NB4 (cell line): ENCODE measurements around the gene GLRA3.

Experiments
- DNase-seq: peaks from one replicate; pipeline ENCODE4 v3.0.0; 2010; ENCODE audit warnings: low read depth
- H3K4me3 ChIP-seq: one replicate; pipeline ENCODE4 v1.5.1; 2011; ENCODE audit warnings: mild to moderate bottlenecking, low read depth, low read length, moderate library complexity
- MYC ChIP-seq: IDR thresholded peaks from 2 replicates; pipeline ENCODE4 v1.6.1; 2011; ENCODE audit warnings: low read depth, low read length
- POLR2A ChIP-seq: IDR thresholded peaks from 2 replicates; pipeline ENCODE4 v1.6.1; 2011; ENCODE audit warnings: mild to moderate bottlenecking; ENCODE audit not compliant: insufficient read length; ENCODE audit errors: extremely low read depth
- TF ChIP-seq, protein P1 (sequence below): IDR thresholded peaks from 2 replicates; pipeline ENCODE4 v1.6.1; 2011; ENCODE audit warnings: low read depth, low read length
- TF ChIP-seq, protein P2 (sequence below): IDR thresholded peaks from one replicate; pipeline ENCODE4 v1.5.1; 2012; ENCODE audit warnings: low read depth, low read length

GLRA3 gene

DNA sequence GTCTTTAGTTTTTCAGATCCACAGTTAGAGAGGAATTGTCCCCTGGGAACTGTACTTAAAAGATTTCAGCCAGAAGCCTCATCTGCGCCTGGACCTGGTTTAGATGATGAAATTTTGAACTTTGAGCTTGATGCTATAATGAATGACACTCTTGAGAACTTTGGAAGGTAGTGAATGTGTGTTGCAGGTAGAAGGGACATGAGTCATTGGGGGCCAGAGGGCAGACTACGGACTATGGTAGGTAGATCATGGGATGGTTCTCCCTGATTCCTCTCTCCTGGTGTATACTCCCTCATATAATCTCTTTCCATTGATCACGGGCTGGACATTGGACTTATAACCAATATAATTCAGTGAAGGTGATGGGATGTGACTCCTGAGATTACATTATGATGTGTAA, 38.9 kb upstream of the GLRA3 start:
- no peak for DNase-seq
- TF ChIP-seq, protein P1, sequence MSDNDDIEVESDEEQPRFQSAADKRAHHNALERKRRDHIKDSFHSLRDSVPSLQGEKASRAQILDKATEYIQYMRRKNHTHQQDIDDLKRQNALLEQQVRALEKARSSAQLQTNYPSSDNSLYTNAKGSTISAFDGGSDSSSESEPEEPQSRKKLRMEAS, result no peak
- no peak for TF ChIP-seq POLR2A
- TF ChIP-seq MYC, result no peak
- TF ChIP-seq, protein P2, sequence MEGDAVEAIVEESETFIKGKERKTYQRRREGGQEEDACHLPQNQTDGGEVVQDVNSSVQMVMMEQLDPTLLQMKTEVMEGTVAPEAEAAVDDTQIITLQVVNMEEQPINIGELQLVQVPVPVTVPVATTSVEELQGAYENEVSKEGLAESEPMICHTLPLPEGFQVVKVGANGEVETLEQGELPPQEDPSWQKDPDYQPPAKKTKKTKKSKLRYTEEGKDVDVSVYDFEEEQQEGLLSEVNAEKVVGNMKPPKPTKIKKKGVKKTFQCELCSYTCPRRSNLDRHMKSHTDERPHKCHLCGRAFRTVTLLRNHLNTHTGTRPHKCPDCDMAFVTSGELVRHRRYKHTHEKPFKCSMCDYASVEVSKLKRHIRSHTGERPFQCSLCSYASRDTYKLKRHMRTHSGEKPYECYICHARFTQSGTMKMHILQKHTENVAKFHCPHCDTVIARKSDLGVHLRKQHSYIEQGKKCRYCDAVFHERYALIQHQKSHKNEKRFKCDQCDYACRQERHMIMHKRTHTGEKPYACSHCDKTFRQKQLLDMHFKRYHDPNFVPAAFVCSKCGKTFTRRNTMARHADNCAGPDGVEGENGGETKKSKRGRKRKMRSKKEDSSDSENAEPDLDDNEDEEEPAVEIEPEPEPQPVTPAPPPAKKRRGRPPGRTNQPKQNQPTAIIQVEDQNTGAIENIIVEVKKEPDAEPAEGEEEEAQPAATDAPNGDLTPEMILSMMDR, result no peak
- no peak overlapping the region for H3K4me3 ChIP-seq

DNA sequence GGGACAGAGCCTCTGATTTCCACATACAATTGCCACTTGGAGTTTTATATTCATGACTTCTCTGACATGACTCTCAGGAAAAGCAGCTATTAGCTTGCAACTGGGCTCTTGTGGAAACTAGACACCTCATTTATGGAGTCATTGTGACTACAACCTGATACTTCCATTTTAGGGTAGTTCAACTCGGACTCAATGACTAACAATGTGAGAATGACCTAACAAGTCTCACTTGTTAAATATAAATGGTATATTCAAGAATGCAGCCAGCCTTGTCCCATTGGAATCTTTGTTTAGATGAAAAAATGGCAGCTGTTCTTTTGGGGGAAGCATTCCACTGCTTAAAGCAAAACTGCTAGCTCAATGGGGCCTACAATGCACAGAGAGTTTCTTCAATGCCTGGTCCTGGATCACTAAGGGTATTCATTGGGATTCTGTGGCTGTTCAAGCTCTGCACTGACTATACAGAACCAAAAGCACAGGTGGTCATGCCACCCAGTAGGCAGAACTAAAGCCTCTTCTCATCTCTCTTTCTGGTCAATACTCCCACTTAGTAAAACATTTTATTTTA, 36.5 kb upstream of the GLRA3 start:
- no peak for DNase-seq
- TF ChIP-seq, protein P1, result no peak
- TF ChIP-seq MYC (no peak), POLR2A (no peak)
- TF ChIP-seq, protein P2, result no peak

DNA sequence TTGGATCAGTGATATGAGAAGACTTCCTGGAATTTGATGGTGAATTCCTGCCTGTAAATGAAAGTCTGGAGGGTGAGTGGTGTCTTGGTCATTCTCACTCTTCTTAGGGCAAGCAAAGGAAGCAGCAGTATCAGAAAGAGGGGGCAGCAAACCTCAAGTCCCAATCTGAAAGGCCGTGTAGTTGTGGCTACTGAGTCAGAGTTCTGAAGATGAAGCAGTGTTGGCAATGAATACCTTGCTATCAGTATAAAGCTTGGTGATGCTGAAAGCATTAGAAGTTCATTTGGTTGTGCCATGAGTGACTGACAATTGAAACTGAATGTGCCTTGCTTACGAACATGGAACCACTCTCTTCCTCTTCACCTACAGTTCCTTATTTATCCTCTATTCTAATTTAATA, 35.0 kb upstream of the GLRA3 start:
- DNase-seq, result no peak
- TF ChIP-seq, protein P1, result no peak
- TF ChIP-seq, protein P2, result no peak
- TF ChIP-seq POLR2A (no peak), MYC (no peak)
- H3K4me3 ChIP-seq, result no peak overlapping the region

More for the DNA sequence above, 36.5 kb upstream of the GLRA3 start:
- H3K4me3 ChIP-seq, result no peak overlapping the region

DNA sequence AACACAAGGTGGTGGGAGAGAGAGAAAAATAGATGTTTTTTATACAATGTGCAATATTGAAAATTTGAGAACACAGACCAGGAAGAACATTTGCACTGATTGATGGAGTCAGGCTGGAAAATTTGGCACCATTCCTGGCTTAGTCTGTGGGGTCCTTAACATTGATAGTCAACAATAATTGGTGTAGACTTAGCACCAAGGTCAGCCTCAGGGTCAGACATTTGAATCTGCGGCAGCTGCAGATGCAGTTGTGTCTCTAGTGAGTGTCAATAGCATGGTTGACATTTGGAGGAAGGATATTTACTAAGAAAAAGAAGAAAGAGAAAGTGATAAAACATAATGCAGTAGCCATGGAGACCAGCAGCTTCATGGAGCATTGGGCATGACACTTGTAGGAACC, 31.5 kb upstream of the GLRA3 start:
- H3K4me3 ChIP-seq, result no peak overlapping the region
- no peak for DNase-seq
- TF ChIP-seq, protein P2, result no peak
- no peak for TF ChIP-seq POLR2A
- TF ChIP-seq, protein P1, result no peak
- TF ChIP-seq MYC, result no peak

DNA sequence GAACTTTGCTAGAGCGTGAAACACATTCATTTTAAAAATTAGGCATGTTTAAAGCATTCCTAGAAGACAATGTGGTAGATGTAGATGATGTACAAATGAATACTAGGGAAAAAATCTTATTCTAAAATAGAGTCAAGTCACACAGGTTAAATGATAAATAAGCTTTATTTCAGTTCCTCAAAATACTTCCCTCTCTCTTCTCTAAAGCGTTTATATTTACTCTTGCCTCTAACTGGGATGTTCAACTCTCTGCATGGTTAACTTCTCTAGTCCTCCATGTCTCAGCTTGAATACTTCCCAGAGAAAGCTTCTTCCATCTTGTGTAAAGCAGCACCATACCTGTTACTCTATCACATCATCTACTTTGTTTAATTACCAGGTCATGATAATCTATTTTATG, 30.9 kb upstream of the GLRA3 start:
- DNase-seq, result no peak
- TF ChIP-seq, protein P1, result no peak
- TF ChIP-seq POLR2A, result no peak
- TF ChIP-seq MYC, result no peak
- TF ChIP-seq, protein P2, result no peak
- H3K4me3 ChIP-seq, result no peak overlapping the region
